AG09319 (cell line): Measurements from ENCODE around the gene VPS13C.

Experiments
- DNase-seq: peaks from one replicate; pipeline ENCODE4 v3.0.0-alpha.2; 2010; ENCODE audit warnings: low read depth; ENCODE audit errors: extremely low read depth
- TF ChIP-seq, protein P1 (sequence below): IDR thresholded peaks from 2 replicates; pipeline ENCODE4 v1.5.1; 2011; ENCODE audit warnings: low read depth, mild to moderate bottlenecking, inconsistent platforms, low read length, moderate library complexity

VPS13C gene

DNA sequence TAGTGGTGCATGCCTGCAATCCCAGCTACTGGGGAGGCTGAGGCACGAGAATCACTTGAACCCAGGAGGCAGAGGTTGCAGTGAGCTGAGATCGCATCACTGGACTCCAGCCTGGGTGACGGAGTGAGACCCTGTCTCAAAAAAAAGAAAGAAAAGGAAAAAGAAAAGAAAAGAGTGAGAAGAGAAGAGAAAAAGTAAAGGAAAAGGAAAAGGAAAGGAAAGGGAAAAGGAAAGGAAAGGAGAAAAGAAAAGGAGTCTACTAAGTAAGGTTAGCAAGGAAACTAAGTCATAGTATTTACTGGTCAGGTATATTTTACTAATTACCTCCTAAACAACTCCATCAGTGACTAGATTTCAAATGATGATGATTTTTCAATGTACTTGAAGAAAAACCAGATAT lies 198.3 kb downstream of the VPS13C start:
- no peak for DNase-seq
- TF ChIP-seq, protein P1, sequence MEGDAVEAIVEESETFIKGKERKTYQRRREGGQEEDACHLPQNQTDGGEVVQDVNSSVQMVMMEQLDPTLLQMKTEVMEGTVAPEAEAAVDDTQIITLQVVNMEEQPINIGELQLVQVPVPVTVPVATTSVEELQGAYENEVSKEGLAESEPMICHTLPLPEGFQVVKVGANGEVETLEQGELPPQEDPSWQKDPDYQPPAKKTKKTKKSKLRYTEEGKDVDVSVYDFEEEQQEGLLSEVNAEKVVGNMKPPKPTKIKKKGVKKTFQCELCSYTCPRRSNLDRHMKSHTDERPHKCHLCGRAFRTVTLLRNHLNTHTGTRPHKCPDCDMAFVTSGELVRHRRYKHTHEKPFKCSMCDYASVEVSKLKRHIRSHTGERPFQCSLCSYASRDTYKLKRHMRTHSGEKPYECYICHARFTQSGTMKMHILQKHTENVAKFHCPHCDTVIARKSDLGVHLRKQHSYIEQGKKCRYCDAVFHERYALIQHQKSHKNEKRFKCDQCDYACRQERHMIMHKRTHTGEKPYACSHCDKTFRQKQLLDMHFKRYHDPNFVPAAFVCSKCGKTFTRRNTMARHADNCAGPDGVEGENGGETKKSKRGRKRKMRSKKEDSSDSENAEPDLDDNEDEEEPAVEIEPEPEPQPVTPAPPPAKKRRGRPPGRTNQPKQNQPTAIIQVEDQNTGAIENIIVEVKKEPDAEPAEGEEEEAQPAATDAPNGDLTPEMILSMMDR = no peak

DNA sequence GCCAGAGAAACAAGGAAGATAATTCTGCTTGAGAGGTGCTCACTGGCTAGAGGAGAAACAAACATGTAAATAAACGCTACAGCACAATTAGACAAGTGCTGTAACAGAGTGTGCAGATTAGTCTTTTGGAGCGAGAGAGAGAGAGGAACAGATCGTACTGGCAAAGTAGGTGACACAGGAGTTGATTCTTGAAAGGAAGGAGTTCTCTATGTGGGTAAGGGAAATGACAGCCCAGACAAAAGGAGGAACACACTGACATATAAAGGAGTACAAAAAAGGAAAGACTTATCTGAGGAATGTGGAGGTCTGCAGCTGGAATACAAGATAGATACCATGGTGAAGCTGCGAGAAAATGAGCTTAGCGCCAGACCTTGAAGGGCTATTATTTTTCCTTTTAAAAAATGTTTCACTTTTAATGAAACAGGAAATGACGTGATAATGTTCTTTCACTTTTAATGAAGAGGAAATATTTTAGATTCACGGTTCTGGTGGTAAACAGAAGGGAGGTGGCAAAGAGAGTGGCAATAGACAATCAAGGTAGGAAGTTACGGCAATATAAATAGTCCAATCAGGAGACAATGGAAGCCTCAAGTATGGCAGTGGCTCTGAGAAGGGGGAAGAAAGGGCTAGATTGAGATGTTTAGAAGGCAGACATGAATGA lies 202.9 kb downstream of the VPS13C start:
- TF ChIP-seq, protein P1 = no peak
- no peak for DNase-seq

DNA sequence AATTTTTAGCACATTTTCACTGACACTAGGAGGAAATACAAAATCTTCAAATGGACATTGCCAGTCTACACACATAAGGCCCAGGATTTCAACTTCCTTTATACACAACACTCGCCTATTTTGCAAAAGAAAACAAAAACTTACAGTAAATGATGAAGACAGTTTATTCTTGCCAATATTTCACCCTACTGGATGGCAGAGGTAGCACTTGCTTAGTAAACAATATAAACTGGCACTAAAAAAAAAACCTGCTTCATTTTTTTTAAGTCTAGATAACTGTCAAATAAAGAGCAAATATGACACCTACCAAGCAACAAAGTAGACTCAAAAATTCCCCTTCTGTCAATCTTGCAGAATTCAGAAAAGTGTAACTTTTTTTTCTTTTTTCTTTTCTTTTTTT lies 204.0 kb downstream of the VPS13C start:
- no peak for DNase-seq
- TF ChIP-seq, protein P1 = no peak

DNA sequence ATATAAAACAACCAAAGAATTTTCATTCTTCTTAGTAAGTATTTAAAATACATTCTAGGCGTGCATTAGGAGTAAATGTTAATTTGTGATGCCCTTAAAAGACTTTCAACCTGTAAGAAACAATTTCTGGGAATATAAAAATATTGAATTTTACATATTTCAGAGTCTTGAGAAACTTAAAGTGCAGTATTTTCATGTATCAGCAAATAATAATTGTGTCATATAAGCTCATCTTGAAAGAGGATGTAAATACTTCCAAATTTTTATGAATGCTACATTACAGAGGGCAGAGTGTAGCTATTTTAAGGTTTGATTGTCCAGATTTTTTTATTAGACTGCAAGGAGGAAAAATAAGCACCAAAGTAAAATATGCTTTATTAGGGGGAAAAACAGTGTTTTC lies 207.1 kb downstream of the VPS13C start:
- DNase-seq = no peak
- TF ChIP-seq, protein P1 = no peak

DNA sequence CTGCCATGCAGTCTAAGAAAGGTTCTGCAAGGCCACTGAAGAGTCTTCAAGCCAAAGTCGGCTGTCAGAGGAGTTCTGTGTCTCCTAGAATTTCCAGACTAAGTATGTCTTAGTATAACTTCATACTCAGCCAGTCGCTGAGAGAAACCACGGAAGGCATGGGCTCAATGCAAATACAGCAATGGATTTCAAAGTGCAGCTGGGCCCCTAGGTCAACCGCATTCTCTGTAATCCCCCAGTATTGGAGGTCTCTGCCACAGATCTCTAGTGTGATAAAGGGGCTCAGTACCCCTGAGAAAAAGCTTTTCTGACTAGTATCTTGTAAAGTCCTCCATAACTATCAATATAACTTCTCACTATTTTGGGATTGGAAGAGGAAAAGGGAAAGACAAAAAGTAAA lies 208.3 kb downstream of the VPS13C start:
- DNase-seq = no peak
- TF ChIP-seq, protein P1 = no peak

DNA sequence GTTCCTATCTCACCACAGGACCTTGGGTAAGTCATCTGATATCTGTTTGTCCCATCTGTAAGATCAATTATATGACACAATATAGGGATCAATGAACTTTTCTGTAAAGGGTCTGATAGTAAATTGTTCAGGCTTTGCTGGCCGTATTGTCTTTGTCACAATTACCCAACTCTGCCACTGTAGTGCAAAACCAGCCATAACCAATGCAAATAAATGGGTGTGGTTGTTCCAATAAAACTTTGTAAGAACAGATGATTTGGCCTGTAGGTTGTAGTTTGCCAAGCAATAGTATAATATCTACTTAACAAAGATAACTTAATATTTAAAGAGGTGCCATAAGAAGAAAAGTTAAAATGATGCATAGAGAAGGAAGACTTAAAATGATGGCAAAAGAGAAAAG lies 210.8 kb downstream of the VPS13C start:
- DNase-seq = no peak
- TF ChIP-seq, protein P1 = no peak

DNA sequence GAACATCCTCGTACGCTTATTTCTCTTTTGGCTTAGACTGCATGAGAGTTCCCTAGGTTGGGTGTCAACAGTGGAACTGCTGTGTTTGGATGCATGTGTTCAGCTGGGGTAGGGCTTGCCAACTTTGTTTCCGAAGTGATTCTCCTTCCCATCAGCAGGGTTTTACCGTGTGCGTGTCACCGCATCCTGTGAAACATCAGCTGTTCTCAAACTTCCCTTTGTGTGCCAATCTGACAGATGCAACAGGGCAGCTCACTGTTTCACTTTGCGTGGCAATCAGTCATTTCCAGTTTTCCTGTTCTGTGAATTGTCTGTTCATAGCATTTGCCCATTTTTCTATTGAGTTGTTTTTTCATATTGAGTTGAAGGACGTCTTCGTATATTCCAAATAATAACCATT lies 218.8 kb downstream of the VPS13C start:
- TF ChIP-seq, protein P1 = no peak
- DNase-seq = no peak
